ENCODE data around the gene HDAC1. TPM values are rescaled to one million over a fixed set of nuclear protein-coding genes. Genes with fewer than 3 reads are reported as not detected.

The HDAC1 gene
- polyA plus RNA-seq, 1 experiment = 185 TPM

DNA sequence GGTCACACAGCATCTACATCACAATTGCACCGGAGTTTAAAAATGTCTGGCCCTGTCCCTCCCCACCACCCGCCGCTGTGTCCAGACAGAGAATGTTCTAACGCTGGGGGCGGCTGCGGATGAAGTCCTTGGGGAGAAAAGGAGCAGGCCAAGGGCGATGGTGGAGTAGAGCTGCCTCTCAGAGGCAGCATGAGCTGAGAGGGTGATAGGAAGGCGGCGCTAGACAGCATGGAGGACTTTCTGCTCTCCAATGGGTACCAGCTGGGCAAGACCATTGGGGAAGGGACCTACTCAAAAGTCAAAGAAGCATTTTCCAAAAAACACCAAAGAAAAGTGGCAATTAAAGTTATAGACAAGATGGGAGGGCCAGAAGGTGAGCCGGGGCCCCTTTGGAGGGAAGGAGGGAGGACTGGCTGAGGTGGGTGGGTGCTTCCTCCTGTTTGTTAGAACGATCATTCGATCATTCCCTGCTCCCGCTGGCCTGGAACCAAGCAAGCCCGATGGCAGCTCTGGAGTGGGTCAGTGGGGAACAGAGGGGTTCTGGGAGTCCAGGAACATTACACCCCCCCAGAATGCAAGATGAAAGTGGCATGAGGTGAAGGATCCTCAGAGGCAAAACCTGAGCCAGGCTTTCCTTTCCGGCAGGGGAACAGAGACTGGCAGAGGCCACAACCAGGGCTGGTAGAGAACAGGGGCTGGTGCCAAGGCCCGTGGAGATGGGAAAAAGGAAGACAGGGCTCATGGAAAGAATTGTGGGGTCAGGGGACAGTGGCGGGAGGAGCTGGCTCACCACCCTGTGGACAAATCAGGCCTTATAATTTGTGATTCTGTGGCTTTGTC, 70.8 kb downstream of the HDAC1 start, which contains the start of the genes FAM229A and TSSK3:
Gene FAM229A, minus strand, starts transcription at position 12 of the 840 bp plus-strand sequence. CDS start 394 bp downstream, outside the sequence.
Gene TSSK3, plus strand, starts transcription at position 66 of the 840 bp plus-strand sequence. Its CDS starts 163 bp downstream, at position 229.
- peaks cover 14% of the 10 kb centered on the region for H3K36me3 ChIP-seq (ENCODE audit: control insufficient read depth, insufficient read depth, low read length)
- peak within 1 kb of the TSS; percentile 36 for H3K4me3 ChIP-seq (ENCODE audit: low read depth, low read length)
- TF ChIP-seq, protein P1, sequence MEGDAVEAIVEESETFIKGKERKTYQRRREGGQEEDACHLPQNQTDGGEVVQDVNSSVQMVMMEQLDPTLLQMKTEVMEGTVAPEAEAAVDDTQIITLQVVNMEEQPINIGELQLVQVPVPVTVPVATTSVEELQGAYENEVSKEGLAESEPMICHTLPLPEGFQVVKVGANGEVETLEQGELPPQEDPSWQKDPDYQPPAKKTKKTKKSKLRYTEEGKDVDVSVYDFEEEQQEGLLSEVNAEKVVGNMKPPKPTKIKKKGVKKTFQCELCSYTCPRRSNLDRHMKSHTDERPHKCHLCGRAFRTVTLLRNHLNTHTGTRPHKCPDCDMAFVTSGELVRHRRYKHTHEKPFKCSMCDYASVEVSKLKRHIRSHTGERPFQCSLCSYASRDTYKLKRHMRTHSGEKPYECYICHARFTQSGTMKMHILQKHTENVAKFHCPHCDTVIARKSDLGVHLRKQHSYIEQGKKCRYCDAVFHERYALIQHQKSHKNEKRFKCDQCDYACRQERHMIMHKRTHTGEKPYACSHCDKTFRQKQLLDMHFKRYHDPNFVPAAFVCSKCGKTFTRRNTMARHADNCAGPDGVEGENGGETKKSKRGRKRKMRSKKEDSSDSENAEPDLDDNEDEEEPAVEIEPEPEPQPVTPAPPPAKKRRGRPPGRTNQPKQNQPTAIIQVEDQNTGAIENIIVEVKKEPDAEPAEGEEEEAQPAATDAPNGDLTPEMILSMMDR (IDR thresholded peaks at IDR 0.05; ENCODE audit: insufficient read depth, low read depth, low read length) = no peak
- H3K27me3 ChIP-seq (ENCODE audit: control insufficient read depth, insufficient read depth, low read length) = no peaks in the 10 kb centered on the region
- ChIA-PET POLR2A (no interaction called here), CTCF (interaction anchor here (1.0 kb wide), 1 partner anchor 10 kb away, joined by 3 read pairs; no protein-coding TSS in a partner anchor)
- no peak for DNase-seq (ENCODE audit: low read depth)

DNA sequence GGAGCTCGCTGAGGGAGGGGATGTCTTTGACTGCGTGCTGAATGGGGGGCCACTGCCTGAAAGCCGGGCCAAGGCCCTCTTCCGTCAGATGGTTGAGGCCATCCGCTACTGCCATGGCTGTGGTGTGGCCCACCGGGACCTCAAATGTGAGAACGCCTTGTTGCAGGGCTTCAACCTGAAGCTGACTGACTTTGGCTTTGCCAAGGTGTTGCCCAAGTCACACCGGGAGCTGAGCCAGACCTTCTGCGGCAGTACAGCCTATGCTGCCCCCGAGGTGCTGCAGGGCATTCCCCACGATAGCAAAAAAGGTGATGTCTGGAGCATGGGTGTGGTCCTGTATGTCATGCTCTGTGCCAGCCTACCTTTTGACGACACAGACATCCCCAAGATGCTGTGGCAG, 71.8 kb downstream of the HDAC1 start:
- POLR2A ChIA-PET = no interaction called here
- Histone ChIP-seq H3K4me3 (ENCODE audit: low read depth, low read length) (no peak overlapping the region), H3K27me3 (ENCODE audit: control insufficient read depth, insufficient read depth, low read length) (no peaks in the 10 kb centered on the region), H3K36me3 (ENCODE audit: control insufficient read depth, insufficient read depth, low read length) (peaks cover 18% of the 10 kb centered on the region)
- CTCF ChIA-PET = no interaction called here
- no peak for DNase-seq (ENCODE audit: low read depth)
- TF ChIP-seq, protein P1 (IDR thresholded peaks at IDR 0.05; ENCODE audit: insufficient read depth, low read depth, low read length) = no peak

DNA sequence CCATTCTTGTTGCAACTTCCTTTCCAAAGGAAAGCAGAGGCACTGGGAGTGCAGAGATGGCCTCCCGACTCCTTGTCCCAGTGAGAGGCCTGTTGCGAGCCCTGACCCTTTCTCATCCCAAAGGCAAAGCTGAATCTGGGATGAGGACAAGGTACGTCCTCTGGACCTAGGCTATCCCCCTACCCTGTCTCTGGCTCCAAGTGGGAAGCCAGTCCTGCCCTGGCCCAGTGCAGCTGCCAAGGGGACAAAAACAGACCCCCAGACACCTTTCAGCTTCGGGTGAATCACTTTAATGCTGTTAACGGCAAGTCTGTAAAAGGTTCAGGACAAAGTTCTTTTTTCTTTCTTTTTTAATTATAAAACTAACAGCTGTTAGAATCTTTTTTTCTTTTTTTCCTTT, 73.0 kb downstream of the HDAC1 start:
- Histone ChIP-seq H3K27me3 (ENCODE audit: control insufficient read depth, insufficient read depth, low read length) (no peaks in the 10 kb centered on the region), H3K4me3 (ENCODE audit: low read depth, low read length) (no peak overlapping the region), H3K36me3 (ENCODE audit: control insufficient read depth, insufficient read depth, low read length) (peaks cover 20% of the 10 kb centered on the region)
- POLR2A ChIA-PET = no interaction called here
- TF ChIP-seq, protein P1 (IDR thresholded peaks at IDR 0.05; ENCODE audit: insufficient read depth, low read depth, low read length) = no peak
- CTCF ChIA-PET = interaction anchor here (1.0 kb wide), 1 partner anchor 36 kb away, joined by 3 read pairs; no protein-coding TSS in a partner anchor
- no peak for DNase-seq (ENCODE audit: low read depth)

DNA sequence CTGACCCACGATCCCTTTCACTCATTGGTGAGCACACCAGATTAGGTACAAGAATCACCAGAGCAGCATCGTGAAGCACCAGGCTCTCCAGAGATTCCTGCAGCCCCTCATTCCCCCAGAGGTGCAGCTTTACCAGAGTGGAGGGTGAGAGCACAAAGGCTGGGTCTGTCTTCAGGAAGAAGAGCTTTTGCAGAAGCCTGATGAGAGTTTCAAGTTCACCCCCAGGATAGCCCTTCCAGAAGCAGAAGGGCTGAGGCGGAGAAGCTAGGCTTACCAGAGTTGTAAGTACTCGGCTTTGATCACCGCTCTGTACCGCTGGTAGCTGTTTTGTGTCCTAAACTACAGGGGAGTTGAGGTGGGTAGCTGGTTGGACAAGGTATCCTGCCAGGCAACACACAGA, 73.6 kb downstream of the HDAC1 start:
- POLR2A ChIA-PET = no interaction called here
- DNase-seq (ENCODE audit: low read depth) = no peak
- no peak overlapping the region for H3K4me3 ChIP-seq (ENCODE audit: low read depth, low read length)
- peaks cover 20% of the 10 kb centered on the region for H3K36me3 ChIP-seq (ENCODE audit: control insufficient read depth, insufficient read depth, low read length)
- CTCF ChIA-PET = interaction anchor here (1.0 kb wide), 1 partner anchor 35 kb away, joined by 3 read pairs; no protein-coding TSS in a partner anchor
- TF ChIP-seq, protein P1 (IDR thresholded peaks at IDR 0.05; ENCODE audit: insufficient read depth, low read depth, low read length) = no peak
- H3K27me3 ChIP-seq (ENCODE audit: control insufficient read depth, insufficient read depth, low read length) = no peaks in the 10 kb centered on the region

DNA sequence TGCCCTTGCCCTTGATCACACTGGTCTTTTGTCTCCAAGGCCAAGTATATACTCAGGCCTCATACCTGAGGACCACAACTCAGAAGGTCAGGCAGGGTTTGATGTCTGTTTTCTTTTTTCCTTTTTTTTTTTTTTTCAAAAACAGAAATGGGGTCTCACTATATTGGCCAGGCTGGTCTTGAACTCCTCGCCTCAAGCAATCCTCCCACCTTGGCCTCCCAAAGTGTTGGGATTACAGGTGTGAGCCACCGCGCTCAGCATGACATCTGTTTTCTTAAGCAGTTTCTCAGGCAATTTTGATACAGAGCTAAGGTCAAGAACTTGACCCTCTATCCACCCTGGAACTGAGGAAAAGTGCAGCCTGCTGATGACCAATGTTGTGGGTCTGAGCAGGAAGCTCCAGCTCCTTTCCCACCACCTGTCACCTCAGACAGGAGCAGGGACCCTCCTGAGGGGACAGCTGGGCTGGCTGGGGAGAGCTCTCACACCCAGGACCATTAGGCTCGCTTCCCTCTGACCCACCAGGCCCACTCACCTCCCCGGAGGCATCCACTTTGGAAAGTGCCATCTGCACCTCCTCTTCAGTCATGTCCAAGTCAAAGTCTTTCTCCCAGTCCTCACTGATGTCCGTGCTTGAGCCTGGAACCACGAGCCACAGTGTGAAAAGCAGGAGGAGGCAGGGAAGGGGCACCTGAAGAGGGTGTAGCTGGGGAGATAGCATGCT, 76.2 kb downstream of the HDAC1 start:
- DNase-seq (ENCODE audit: low read depth) = no peak
- Histone ChIP-seq H3K4me3 (ENCODE audit: low read depth, low read length) (no peak overlapping the region), H3K36me3 (ENCODE audit: control insufficient read depth, insufficient read depth, low read length) (peaks cover 31% of the 10 kb centered on the region), H3K27me3 (ENCODE audit: control insufficient read depth, insufficient read depth, low read length) (no peaks in the 10 kb centered on the region)
- ChIA-PET CTCF (no interaction called here), POLR2A (no interaction called here)
- TF ChIP-seq, protein P1 (IDR thresholded peaks at IDR 0.05; ENCODE audit: insufficient read depth, low read depth, low read length) = no peak
